Measurements from ENCODE around the gene SCNN1G.

GRCh38 chr16:23172583-23172982, 10.0 kb upstream of the SCNN1G start:
- TF ChIP-seq RNF2 (IDR thresholded peaks at IDR 0.05; ENCODE audit: borderline replicate concordance, low read depth) (no peak), CTCF (IDR thresholded peaks at IDR 0.05) (no peak), MYC (IDR thresholded peaks at IDR 0.05; ENCODE audit: borderline replicate concordance, low read length) (no peak), CHD2 (IDR thresholded peaks at IDR 0.05; ENCODE audit: low read length, partially characterized antibody) (no peak), POLR2A (IDR thresholded peaks at IDR 0.05; ENCODE audit: low read length) (no peak), JUNB (IDR thresholded peaks at IDR 0.05) (no peak), RFX5 (IDR thresholded peaks at IDR 0.05) (no peak), ZNF302 (CRISPR knock-in tag; IDR thresholded peaks at IDR 0.05) (no peak), FOXS1 (CRISPR knock-in tag; IDR thresholded peaks at IDR 0.05) (no peak), ZFP36 (IDR thresholded peaks at IDR 0.05; ENCODE audit: borderline replicate concordance, partially characterized antibody) (no peak), CBX2 (IDR thresholded peaks at IDR 0.05; ENCODE audit: borderline replicate concordance, low read depth) (no peak), HEYL (CRISPR knock-in tag; IDR thresholded peaks at IDR 0.05) (no peak)
- TF ChIP-seq, protein P1, sequence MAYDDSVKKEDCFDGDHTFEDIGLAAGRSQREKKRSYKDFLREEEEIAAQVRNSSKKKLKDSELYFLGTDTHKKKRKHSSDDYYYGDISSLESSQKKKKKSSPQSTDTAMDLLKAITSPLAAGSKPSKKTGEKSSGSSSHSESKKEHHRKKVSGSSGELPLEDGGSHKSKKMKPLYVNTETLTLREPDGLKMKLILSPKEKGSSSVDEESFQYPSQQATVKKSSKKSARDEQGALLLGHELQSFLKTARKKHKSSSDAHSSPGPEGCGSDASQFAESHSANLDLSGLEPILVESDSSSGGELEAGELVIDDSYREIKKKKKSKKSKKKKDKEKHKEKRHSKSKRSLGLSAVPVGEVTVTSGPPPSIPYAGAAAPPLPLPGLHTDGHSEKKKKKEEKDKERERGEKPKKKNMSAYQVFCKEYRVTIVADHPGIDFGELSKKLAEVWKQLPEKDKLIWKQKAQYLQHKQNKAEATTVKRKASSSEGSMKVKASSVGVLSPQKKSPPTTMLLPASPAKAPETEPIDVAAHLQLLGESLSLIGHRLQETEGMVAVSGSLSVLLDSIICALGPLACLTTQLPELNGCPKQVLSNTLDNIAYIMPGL (CRISPR knock-in tag; IDR thresholded peaks at IDR 0.05; ENCODE audit: borderline replicate concordance) = no peak
